ENCODE data around the gene FAM174B. TPM values are rescaled to one million over a fixed set of nuclear protein-coding genes. Genes with fewer than 3 reads are reported as not detected.

The FAM174B gene
- total and polyA plus RNA-seq, 7 donors, result 7.6 to 22.1 (median 11.0) TPM

GRCh38 chr15:92638709-92639365, 16.7 kb downstream of the FAM174B start:
- intact Hi-C loops (cut with DNase I), result no loop called here
- WGBS, 3 donors, result 85 to 95% (median 88%) methylated on average over 15 of the region's 15 CpGs
- DNase-seq, result no peak
- TF ChIP-seq CTCF (IDR thresholded peaks at IDR 0.05), result no peak
- Histone ChIP-seq H3K27me3 (ENCODE audit: insufficient read depth in 3 of 3, low read length in 2 of 3) (no peaks in the 10 kb centered on the region), H3K4me3 (no peak overlapping the region), H3K27ac (peak overlapping the region; percentile 65), H3K9me3 (peaks cover 4% of the 10 kb centered on the region), H3K36me3 (ENCODE audit: insufficient read depth in 1 of 2, low read depth in 1 of 2) (no peaks in the 10 kb centered on the region), H3K4me1 (peaks cover 11% of the 10 kb centered on the region)
- peak in 2 of 4 donors; percentile 12 for ATAC-seq

GRCh38 chr15:92638291-92638708, 17.3 kb downstream of the FAM174B start:
- WGBS, 3 donors, result 37 to 50% (median 42%) methylated on average over 9 of the region's 9 CpGs
- TF ChIP-seq CTCF (IDR thresholded peaks at IDR 0.05), result no peak
- peak; percentile 60 to 72 (median 64) for ATAC-seq
- Histone ChIP-seq H3K4me1 (peaks cover 11% of the 10 kb centered on the region), H3K27ac (peak overlapping the region; percentile 65), H3K4me3 (no peak overlapping the region), H3K9me3 (peaks cover 4% of the 10 kb centered on the region), H3K36me3 (ENCODE audit: insufficient read depth in 1 of 2, low read depth in 1 of 2) (no peaks in the 10 kb centered on the region), H3K27me3 (ENCODE audit: insufficient read depth in 3 of 3, low read length in 2 of 3) (no peaks in the 10 kb centered on the region)
- intact Hi-C loops (cut with DNase I), result no loop called here
- DNase-seq, result no peak

GRCh38 chr15:92637626-92638025, 17.9 kb downstream of the FAM174B start:
- H3K27me3 ChIP-seq (ENCODE audit: insufficient read depth in 3 of 3, low read length in 2 of 3), result no peaks in the 10 kb centered on the region
- DNase-seq (no peak), ATAC-seq (peak in 1 of 4 donors; percentile 27)
- no peak overlapping the region for H3K4me3 ChIP-seq
- no peaks in the 10 kb centered on the region for H3K36me3 ChIP-seq (ENCODE audit: insufficient read depth in 1 of 2, low read depth in 1 of 2)
- intact Hi-C loops (cut with DNase I), result no loop called here
- WGBS, 3 donors, result 64 to 65% (median 64%) methylated on average over 7 of the region's 7 CpGs
- peaks cover 11% of the 10 kb centered on the region for H3K4me1 ChIP-seq
- H3K9me3 ChIP-seq, result peaks cover 4% of the 10 kb centered on the region
- no peak for TF ChIP-seq CTCF (IDR thresholded peaks at IDR 0.05)
- H3K27ac ChIP-seq, result no peak overlapping the region

- no peaks in the 10 kb centered on the region for H3K36me3 ChIP-seq (ENCODE audit: insufficient read depth in 1 of 2, low read depth in 1 of 2)
- no peak for TF ChIP-seq CTCF (IDR thresholded peaks at IDR 0.05)
- WGBS, 3 donors, result 87 to 93% (median 88%) methylated on average over 6 of the region's 6 CpGs
- no peaks in the 10 kb centered on the region for H3K27me3 ChIP-seq (ENCODE audit: insufficient read depth in 3 of 3, low read length in 2 of 3)
- H3K4me3 ChIP-seq, result no peak overlapping the region
- H3K9me3 ChIP-seq, result peaks cover 4% of the 10 kb centered on the region
- ATAC-seq (peak in 2 of 4 donors; percentile 34 to 46), DNase-seq (no peak)
- H3K27ac ChIP-seq, result no peak overlapping the region
- H3K4me1 ChIP-seq, result peaks cover 11% of the 10 kb centered on the region
- intact Hi-C loops (cut with DNase I), result no loop called here
Observed at GRCh38 chr15:92636908-92637481, 18.6 kb downstream of the FAM174B start.
